C4-2B (cell line): ENCODE data around the gene PDK1.

Experiments used
- ZFX ChIP-seq: fragments of 450-650 bp; IDR thresholded peaks from 2 replicates; pipeline ENCODE4 v1.6.1; 2017
- TF ChIP-seq, protein P1 (sequence below): fragments of 450-650 bp; conservative IDR thresholded peaks from 2 replicates; pipeline ENCODE4 v1.5.1; 2017; ENCODE audit warnings: mild to moderate bottlenecking

- TF ChIP-seq, protein P1, sequence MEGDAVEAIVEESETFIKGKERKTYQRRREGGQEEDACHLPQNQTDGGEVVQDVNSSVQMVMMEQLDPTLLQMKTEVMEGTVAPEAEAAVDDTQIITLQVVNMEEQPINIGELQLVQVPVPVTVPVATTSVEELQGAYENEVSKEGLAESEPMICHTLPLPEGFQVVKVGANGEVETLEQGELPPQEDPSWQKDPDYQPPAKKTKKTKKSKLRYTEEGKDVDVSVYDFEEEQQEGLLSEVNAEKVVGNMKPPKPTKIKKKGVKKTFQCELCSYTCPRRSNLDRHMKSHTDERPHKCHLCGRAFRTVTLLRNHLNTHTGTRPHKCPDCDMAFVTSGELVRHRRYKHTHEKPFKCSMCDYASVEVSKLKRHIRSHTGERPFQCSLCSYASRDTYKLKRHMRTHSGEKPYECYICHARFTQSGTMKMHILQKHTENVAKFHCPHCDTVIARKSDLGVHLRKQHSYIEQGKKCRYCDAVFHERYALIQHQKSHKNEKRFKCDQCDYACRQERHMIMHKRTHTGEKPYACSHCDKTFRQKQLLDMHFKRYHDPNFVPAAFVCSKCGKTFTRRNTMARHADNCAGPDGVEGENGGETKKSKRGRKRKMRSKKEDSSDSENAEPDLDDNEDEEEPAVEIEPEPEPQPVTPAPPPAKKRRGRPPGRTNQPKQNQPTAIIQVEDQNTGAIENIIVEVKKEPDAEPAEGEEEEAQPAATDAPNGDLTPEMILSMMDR: no peak
- no peak for TF ChIP-seq ZFX
These were observed 57.1 kb downstream of the PDK1 start for GRCh38 chr2:172613040-172613439.
